WTC11 (cell line): Measurements from ENCODE around the gene ZFP62. TPM values are rescaled to one million over a fixed set of nuclear protein-coding genes. Genes with fewer than 3 reads are reported as not detected.

Experiments
- ATF1 ChIP-seq: sonication (generic); formaldehyde crosslinking; IDR thresholded peaks from 2 replicates; pipeline ENCODE4 v1.8.1; 2023; ENCODE audit warnings: mild to moderate bottlenecking, moderate library complexity, missing genetic modification reagents
- E2F5 ChIP-seq: sonication (generic); formaldehyde crosslinking; IDR thresholded peaks from 2 replicates; pipeline ENCODE4 v1.8.1; 2022; ENCODE audit warnings: mild to moderate bottlenecking, moderate library complexity, missing genetic modification reagents
- ERG ChIP-seq: fragments of 250-450 bp; sonication (Bioruptor Pico); IDR thresholded peaks from 2 replicates; pipeline ENCODE4 v1.8.0; 2021; ENCODE audit warnings: mild to moderate bottlenecking
- IRF2 ChIP-seq: sonication (generic); formaldehyde crosslinking; IDR thresholded peaks from 2 replicates; pipeline ENCODE4 v1.8.0; 2022; ENCODE audit warnings: low read depth, missing genetic modification reagents, borderline replicate concordance
- KAT7 ChIP-seq: sonication (generic); formaldehyde crosslinking; IDR thresholded peaks from 2 replicates; pipeline ENCODE4 v1.8.1; 2023; ENCODE audit warnings: missing genetic modification reagents, mild to moderate bottlenecking, borderline replicate concordance
- MAX ChIP-seq: sonication (generic); formaldehyde crosslinking; IDR thresholded peaks from 2 replicates; pipeline ENCODE4 v1.8.0; 2022; ENCODE audit warnings: mild to moderate bottlenecking, missing genetic modification reagents
- NFE2L1 ChIP-seq: sonication (generic); formaldehyde crosslinking; IDR thresholded peaks from 2 replicates; pipeline ENCODE4 v1.8.1; 2023; ENCODE audit warnings: missing genetic modification reagents
- NFYB ChIP-seq: sonication (generic); formaldehyde crosslinking; conservative IDR thresholded peaks from 2 replicates; pipeline ENCODE4 v1.8.0; 2022; ENCODE audit warnings: low read depth, missing genetic modification reagents
- NR1H2 ChIP-seq: sonication (generic); formaldehyde crosslinking; IDR thresholded peaks from 2 replicates; pipeline ENCODE4 v1.9.0; 2021; ENCODE audit warnings: mild to moderate bottlenecking, moderate library complexity, missing genetic modification reagents
- PRRX2 ChIP-seq: fragments of 250-450 bp; sonication (Bioruptor Pico); IDR thresholded peaks from 2 replicates; pipeline ENCODE4 v1.8.0; 2021; ENCODE audit warnings: mild to moderate bottlenecking
- RELA ChIP-seq: sonication (generic); formaldehyde crosslinking; IDR thresholded peaks from 2 replicates; pipeline ENCODE4 v1.8.1; 2022; ENCODE audit warnings: missing genetic modification reagents, mild to moderate bottlenecking, borderline replicate concordance
- SP1 ChIP-seq: sonication (generic); formaldehyde crosslinking; conservative IDR thresholded peaks from 2 replicates; pipeline ENCODE4 v1.8.1; 2022; ENCODE audit warnings: missing genetic modification reagents
- ZNF281 ChIP-seq: sonication (generic); formaldehyde crosslinking; IDR thresholded peaks from 2 replicates; pipeline ENCODE4 v1.8.0; 2023; ENCODE audit warnings: mild to moderate bottlenecking, missing genetic modification reagents
- ZNF317 ChIP-seq: sonication (generic); formaldehyde crosslinking; IDR thresholded peaks from 2 replicates; pipeline ENCODE4 v1.8.1; 2023; ENCODE audit warnings: low read depth, mild to moderate bottlenecking, moderate library complexity, missing genetic modification reagents, borderline replicate concordance
- ZNF416 ChIP-seq: fragments of 250-450 bp; sonication (Bioruptor Pico); IDR thresholded peaks from 2 replicates; pipeline ENCODE4 v1.9.0; 2021; ENCODE audit warnings: mild to moderate bottlenecking, inconsistent platforms
- ZNF532 ChIP-seq: fragments of 250-450 bp; sonication (Bioruptor Pico); IDR thresholded peaks from 2 replicates; pipeline ENCODE4 v1.9.0; 2021; ENCODE audit warnings: mild to moderate bottlenecking, borderline replicate concordance
- total RNA-seq: library from RNA; stranded (reverse); gene quantifications from 3 replicates; pipeline ENCODE4 v1.2.3, GENCODE V29; 2021
- TF ChIP-seq, protein P1 (sequence below): fragments of 250-450 bp; sonication (Bioruptor Pico); IDR thresholded peaks from 2 replicates; pipeline ENCODE4 v1.9.0; 2021; ENCODE audit warnings: mild to moderate bottlenecking
- TF ChIP-seq, protein P2 (sequence below): sonication (generic); formaldehyde crosslinking; IDR thresholded peaks from 2 replicates; pipeline ENCODE4 v1.8.1; 2023; ENCODE audit warnings: mild to moderate bottlenecking, missing genetic modification reagents, borderline replicate concordance
- TF ChIP-seq, protein P3 (sequence below): sonication (generic); formaldehyde crosslinking; IDR thresholded peaks from 2 replicates; pipeline ENCODE4 v1.8.1; 2023; ENCODE audit warnings: mild to moderate bottlenecking, missing genetic modification reagents

The ZFP62 gene
- total RNA-seq, 1 experiment from 2014 or later: 41.2 TPM

- no peak for TF ChIP-seq ZNF281 (CRISPR knock-in tag)
- TF ChIP-seq, protein P1, sequence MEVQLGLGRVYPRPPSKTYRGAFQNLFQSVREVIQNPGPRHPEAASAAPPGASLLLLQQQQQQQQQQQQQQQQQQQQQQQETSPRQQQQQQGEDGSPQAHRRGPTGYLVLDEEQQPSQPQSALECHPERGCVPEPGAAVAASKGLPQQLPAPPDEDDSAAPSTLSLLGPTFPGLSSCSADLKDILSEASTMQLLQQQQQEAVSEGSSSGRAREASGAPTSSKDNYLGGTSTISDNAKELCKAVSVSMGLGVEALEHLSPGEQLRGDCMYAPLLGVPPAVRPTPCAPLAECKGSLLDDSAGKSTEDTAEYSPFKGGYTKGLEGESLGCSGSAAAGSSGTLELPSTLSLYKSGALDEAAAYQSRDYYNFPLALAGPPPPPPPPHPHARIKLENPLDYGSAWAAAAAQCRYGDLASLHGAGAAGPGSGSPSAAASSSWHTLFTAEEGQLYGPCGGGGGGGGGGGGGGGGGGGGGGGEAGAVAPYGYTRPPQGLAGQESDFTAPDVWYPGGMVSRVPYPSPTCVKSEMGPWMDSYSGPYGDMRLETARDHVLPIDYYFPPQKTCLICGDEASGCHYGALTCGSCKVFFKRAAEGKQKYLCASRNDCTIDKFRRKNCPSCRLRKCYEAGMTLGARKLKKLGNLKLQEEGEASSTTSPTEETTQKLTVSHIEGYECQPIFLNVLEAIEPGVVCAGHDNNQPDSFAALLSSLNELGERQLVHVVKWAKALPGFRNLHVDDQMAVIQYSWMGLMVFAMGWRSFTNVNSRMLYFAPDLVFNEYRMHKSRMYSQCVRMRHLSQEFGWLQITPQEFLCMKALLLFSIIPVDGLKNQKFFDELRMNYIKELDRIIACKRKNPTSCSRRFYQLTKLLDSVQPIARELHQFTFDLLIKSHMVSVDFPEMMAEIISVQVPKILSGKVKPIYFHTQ (CRISPR knock-in tag): no peak
- TF ChIP-seq ZNF532 (CRISPR knock-in tag): no peak
- TF ChIP-seq, protein P2, sequence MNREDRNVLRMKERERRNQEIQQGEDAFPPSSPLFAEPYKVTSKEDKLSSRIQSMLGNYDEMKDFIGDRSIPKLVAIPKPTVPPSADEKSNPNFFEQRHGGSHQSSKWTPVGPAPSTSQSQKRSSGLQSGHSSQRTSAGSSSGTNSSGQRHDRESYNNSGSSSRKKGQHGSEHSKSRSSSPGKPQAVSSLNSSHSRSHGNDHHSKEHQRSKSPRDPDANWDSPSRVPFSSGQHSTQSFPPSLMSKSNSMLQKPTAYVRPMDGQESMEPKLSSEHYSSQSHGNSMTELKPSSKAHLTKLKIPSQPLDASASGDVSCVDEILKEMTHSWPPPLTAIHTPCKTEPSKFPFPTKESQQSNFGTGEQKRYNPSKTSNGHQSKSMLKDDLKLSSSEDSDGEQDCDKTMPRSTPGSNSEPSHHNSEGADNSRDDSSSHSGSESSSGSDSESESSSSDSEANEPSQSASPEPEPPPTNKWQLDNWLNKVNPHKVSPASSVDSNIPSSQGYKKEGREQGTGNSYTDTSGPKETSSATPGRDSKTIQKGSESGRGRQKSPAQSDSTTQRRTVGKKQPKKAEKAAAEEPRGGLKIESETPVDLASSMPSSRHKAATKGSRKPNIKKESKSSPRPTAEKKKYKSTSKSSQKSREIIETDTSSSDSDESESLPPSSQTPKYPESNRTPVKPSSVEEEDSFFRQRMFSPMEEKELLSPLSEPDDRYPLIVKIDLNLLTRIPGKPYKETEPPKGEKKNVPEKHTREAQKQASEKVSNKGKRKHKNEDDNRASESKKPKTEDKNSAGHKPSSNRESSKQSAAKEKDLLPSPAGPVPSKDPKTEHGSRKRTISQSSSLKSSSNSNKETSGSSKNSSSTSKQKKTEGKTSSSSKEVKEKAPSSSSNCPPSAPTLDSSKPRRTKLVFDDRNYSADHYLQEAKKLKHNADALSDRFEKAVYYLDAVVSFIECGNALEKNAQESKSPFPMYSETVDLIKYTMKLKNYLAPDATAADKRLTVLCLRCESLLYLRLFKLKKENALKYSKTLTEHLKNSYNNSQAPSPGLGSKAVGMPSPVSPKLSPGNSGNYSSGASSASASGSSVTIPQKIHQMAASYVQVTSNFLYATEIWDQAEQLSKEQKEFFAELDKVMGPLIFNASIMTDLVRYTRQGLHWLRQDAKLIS: no peak
- TF ChIP-seq KAT7: peak; percentile 91; the same call in 1 of the 2 replicates
- TF ChIP-seq NR1H2 (CRISPR knock-in tag): no peak
- TF ChIP-seq NFE2L1: no peak
- no peak for TF ChIP-seq ERG (CRISPR knock-in tag)
- TF ChIP-seq PRRX2: no peak
- TF ChIP-seq MAX (CRISPR knock-in tag): peak; percentile 74
- peak; percentile 51; the same call in 1 of the 2 replicates for TF ChIP-seq E2F5 (CRISPR knock-in tag)
- TF ChIP-seq ZNF416 (CRISPR knock-in tag): peak; percentile 68; the same call in 1 of the 2 replicates
- TF ChIP-seq ATF1 (CRISPR knock-in tag): no peak
- 0 out of 2 replicates have a peak, but pooled peaks have one; percentile 48 for TF ChIP-seq RELA
- TF ChIP-seq IRF2 (CRISPR knock-in tag): no peak
- TF ChIP-seq, protein P3, sequence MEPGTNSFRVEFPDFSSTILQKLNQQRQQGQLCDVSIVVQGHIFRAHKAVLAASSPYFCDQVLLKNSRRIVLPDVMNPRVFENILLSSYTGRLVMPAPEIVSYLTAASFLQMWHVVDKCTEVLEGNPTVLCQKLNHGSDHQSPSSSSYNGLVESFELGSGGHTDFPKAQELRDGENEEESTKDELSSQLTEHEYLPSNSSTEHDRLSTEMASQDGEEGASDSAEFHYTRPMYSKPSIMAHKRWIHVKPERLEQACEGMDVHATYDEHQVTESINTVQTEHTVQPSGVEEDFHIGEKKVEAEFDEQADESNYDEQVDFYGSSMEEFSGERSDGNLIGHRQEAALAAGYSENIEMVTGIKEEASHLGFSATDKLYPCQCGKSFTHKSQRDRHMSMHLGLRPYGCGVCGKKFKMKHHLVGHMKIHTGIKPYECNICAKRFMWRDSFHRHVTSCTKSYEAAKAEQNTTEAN (CRISPR knock-in tag): no peak
- TF ChIP-seq ZNF317 (CRISPR knock-in tag): no peak
- TF ChIP-seq NFYB: no peak
- TF ChIP-seq SP1 (CRISPR knock-in tag): no peak; the same call in 1 of the 2 replicates
Measured at GRCh38 chr5:180802325-180803180, 58.5 kb downstream of the ZFP62 start, which contains the start of gene MGAT1 (continued).
